Liver (tissue), 9 donors: Measurements from ENCODE around the gene ASCC1. TPM values are rescaled to one million over a fixed set of nuclear protein-coding genes. Genes with fewer than 3 reads are reported as not detected.

Experiments
- DNase-seq: peaks from one replicate; pipeline ENCODE4 v3.0.0-alpha.2; 2017; ENCODE audit warnings: low spot score
- H3K27ac ChIP-seq, 2 donors: one replicate each; pipeline ENCODE4 v1.7.0; 2013; ENCODE audit warnings: inconsistent platforms in 2 of 2, low read length in 2 of 2, control low read depth in 1 of 2, low read depth in 1 of 2, mild to moderate bottlenecking in 1 of 2
- H3K27me3 ChIP-seq, 4 donors: one replicate each; pipeline versions ENCODE4 v1.6.1 to v1.7.0; 2013; ENCODE audit warnings: low read length in 3 of 4, inconsistent platforms in 1 of 4, mild to moderate bottlenecking in 1 of 4, moderate library complexity in 1 of 4; ENCODE audit not compliant: control insufficient read depth in 4 of 4, insufficient read depth in 4 of 4
- H3K36me3 ChIP-seq, 4 donors: one replicate each; pipeline versions ENCODE4 v1.6.1 to v1.7.0; 2013; ENCODE audit warnings: low read length in 3 of 4, mild to moderate bottlenecking in 3 of 4, low read depth in 1 of 4, moderate library complexity in 1 of 4; ENCODE audit not compliant: control insufficient read depth in 4 of 4, insufficient read depth in 3 of 4
- H3K4me1 ChIP-seq, 4 donors: one replicate each; pipeline versions ENCODE4 v1.6.1 to v1.7.0; 2013; ENCODE audit warnings: low read length in 3 of 4, mild to moderate bottlenecking in 3 of 4, moderate library complexity in 1 of 4; ENCODE audit not compliant: control insufficient read depth in 4 of 4, insufficient read depth in 4 of 4
- H3K4me3 ChIP-seq, 3 donors: one replicate each; pipeline versions ENCODE4 v1.6.1 to v1.7.0; 2013; ENCODE audit warnings: low read length in 3 of 3, control low read depth in 1 of 3, low read depth in 1 of 3, mild to moderate bottlenecking in 1 of 3
- H3K9ac ChIP-seq, 2 donors: one replicate each; pipeline ENCODE4 v1.7.0; 2013; ENCODE audit warnings: low read length in 2 of 2, mild to moderate bottlenecking in 2 of 2, moderate library complexity in 2 of 2, control low read depth in 1 of 2, low read depth in 1 of 2
- H3K9me3 ChIP-seq, 4 donors: one replicate each; pipeline versions ENCODE4 v1.6.1 to v1.7.0; 2013; ENCODE audit warnings: low read length in 3 of 4; ENCODE audit not compliant: control insufficient read depth in 4 of 4
- EGR1 ChIP-seq, 2 donors: IDR thresholded peaks; 2 replicates each; pipeline ENCODE4 v1.6.1; 2016 to 2018; ENCODE audit warnings: antibody characterized with exemption in 2 of 2, low read depth in 2 of 2
- FOXA1 ChIP-seq: IDR thresholded peaks from 2 replicates; pipeline ENCODE4 v1.6.1; 2016; ENCODE audit warnings: antibody characterized with exemption
- FOXA2 ChIP-seq: IDR thresholded peaks from 2 replicates; pipeline ENCODE4 v1.6.1; 2016; ENCODE audit warnings: antibody characterized with exemption
- GABPA ChIP-seq, 2 donors: IDR thresholded peaks in 1 of 2; conservative IDR thresholded peaks in 1 of 2; 2 replicates each; pipeline ENCODE4 v1.6.1; 2016; ENCODE audit warnings: antibody characterized with exemption in 2 of 2, mild to moderate bottlenecking in 1 of 2, moderate library complexity in 1 of 2
- HNF4A ChIP-seq, 2 donors: conservative IDR thresholded peaks; 2 replicates each; pipeline ENCODE4 v1.6.1; 2016; ENCODE audit warnings: antibody characterized with exemption in 2 of 2, mild to moderate bottlenecking in 2 of 2
- JUND ChIP-seq, 2 donors: IDR thresholded peaks; 2 replicates each; pipeline ENCODE4 v1.6.1; 2016; ENCODE audit warnings: antibody characterized with exemption in 2 of 2
- MAX ChIP-seq: IDR thresholded peaks from 2 replicates; pipeline ENCODE4 v1.6.1; 2016; ENCODE audit warnings: antibody characterized with exemption
- NR2F2 ChIP-seq: IDR thresholded peaks from 2 replicates; pipeline ENCODE4 v1.6.1; 2016; ENCODE audit warnings: antibody characterized with exemption
- RAD21 ChIP-seq, 2 donors: IDR thresholded peaks; 2 replicates each; pipeline ENCODE4 v1.6.1; 2016; ENCODE audit warnings: antibody characterized with exemption in 2 of 2, mild to moderate bottlenecking in 2 of 2
- REST ChIP-seq: IDR thresholded peaks from 2 replicates; pipeline ENCODE4 v1.6.1; 2016; ENCODE audit warnings: antibody characterized with exemption, mild to moderate bottlenecking
- RXRA ChIP-seq, 2 donors: IDR thresholded peaks; 2 replicates each; pipeline ENCODE4 v1.6.1; 2017 to 2018; ENCODE audit warnings: antibody characterized with exemption in 2 of 2, mild to moderate bottlenecking in 1 of 2
- SP1 ChIP-seq: IDR thresholded peaks from 2 replicates; pipeline ENCODE4 v1.6.1; 2018; ENCODE audit warnings: antibody characterized with exemption, mild to moderate bottlenecking
- TAF1 ChIP-seq: conservative IDR thresholded peaks from 2 replicates; pipeline ENCODE4 v1.6.1; 2016; ENCODE audit warnings: antibody characterized with exemption, mild to moderate bottlenecking
- YY1 ChIP-seq: IDR thresholded peaks from 2 replicates; pipeline ENCODE4 v1.6.1; 2016; ENCODE audit warnings: antibody characterized with exemption, mild to moderate bottlenecking
- WGBS: extraction: QIAGEN DNeasy Blood & Tissue Kit; methylation state at CpG from one replicate; pipeline ENCODE4 v1.1.7; 2013; 5-methylcytosine and 5-hydroxymethylcytosine counted together
- polyA plus RNA-seq, 2 donors: library from polyadenylated mRNA; stranded (reverse) in 1 of 2; unstranded in 1 of 2; fragments of 200-250 nt in 1 of 2; fragments of >200 nt in 1 of 2; fragmentation: Nextera tagmentation in 1 of 2; extraction: Ambion mirVana in 1 of 2; gene quantifications; one replicate each; pipeline versions ENCODE4 v1.2.1 to v1.2.3, GENCODE V29; 2013 to 2015
- total RNA-seq, 2 donors: library from RNA; depleted of rRNA; stranded (reverse); fragments of >200 nt; gene quantifications; one replicate each; pipeline ENCODE4 v1.2.3, GENCODE V29; 2014
- TF ChIP-seq, protein P1 (sequence below): IDR thresholded peaks from 2 replicates; pipeline ENCODE4 v1.6.1; 2016; ENCODE audit warnings: antibody characterized with exemption
- TF ChIP-seq, protein P2 (sequence below): IDR thresholded peaks from 2 replicates; pipeline ENCODE4 v1.6.1; 2016; ENCODE audit warnings: antibody characterized with exemption
- donor health status: healthy.
- donor health status: healthy.
- donor health status: healthy.
- donor health status: healthy.
- donor health status: healthy.

The ASCC1 gene
- total and polyA plus RNA-seq, 4 donors, result 6.9 to 13.9 (median 10.2) TPM

DNA sequence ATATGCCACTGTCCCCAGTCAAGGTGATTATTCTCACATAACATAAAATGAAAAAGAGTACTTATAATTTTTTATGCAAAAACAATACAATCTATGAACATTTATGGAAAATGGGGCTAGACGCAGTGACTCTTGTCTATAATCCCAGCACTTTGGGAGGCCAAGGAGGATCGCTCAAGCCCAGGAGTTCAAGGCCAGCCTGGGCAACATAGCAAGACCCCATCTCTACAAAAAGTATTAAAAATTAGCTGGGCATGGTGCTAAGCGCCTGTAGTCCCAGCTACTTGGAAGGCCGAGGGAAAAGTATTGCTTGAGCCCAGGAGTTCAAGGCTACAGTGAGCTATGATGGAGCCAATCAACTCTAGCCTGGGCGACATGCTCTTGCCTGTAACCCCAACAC, 14.8 kb downstream of the ASCC1 start:
- Histone ChIP-seq H3K9ac (no peak overlapping the region), H3K36me3 (peaks cover 7 to 14% (median 11%) of the 10 kb centered on the region in 4 donors), H3K4me1 (no peaks in the 10 kb centered on the region), H3K27me3 (no peaks in the 10 kb centered on the region), H3K9me3 (no peaks in the 10 kb centered on the region), H3K27ac (no peak overlapping the region), H3K4me3 (no peak overlapping the region)
- no peak for DNase-seq
- 95% methylated on average over 5 of the region's 5 CpGs for WGBS
- TF ChIP-seq GABPA (IDR thresholded peaks at IDR 0.05 in 1 of 2, conservative IDR thresholded peaks at IDR 0.05 in 1 of 2) (no peak), JUND (IDR thresholded peaks at IDR 0.05) (no peak), TAF1 (no peak)
- TF ChIP-seq, protein P1, sequence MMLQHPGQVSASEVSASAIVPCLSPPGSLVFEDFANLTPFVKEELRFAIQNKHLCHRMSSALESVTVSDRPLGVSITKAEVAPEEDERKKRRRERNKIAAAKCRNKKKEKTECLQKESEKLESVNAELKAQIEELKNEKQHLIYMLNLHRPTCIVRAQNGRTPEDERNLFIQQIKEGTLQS, result no peak

DNA sequence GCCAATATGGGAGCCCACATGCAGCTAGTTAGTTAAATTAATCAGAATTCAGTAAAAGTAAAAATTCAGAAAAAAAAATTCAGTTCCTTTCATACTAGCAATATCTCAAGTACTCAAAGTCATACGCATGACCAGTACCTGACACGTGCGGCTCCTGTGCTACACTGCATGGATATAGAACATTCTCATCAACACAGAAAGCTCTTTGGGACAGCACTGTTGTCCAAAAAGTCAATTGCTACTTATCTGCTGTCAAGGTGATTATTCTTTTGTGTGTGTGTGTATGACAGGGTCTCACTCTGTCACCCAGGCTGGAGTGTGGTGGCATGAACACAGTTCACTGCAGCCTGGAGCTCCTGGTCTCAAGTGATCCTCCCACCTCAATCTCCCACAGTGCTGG, 15.2 kb downstream of the ASCC1 start:
- Histone ChIP-seq H3K4me1 (no peaks in the 10 kb centered on the region), H3K36me3 (peaks cover 10 to 17% (median 14%) of the 10 kb centered on the region in 4 donors), H3K9me3 (no peaks in the 10 kb centered on the region), H3K27me3 (no peaks in the 10 kb centered on the region), H3K4me3 (no peak overlapping the region), H3K27ac (no peak overlapping the region), H3K9ac (no peak overlapping the region)
- DNase-seq, result no peak
- TF ChIP-seq RAD21 (IDR thresholded peaks at IDR 0.05) (no peak), REST (no peak), NR2F2 (no peak), GABPA (IDR thresholded peaks at IDR 0.05 in 1 of 2, conservative IDR thresholded peaks at IDR 0.05 in 1 of 2) (no peak), FOXA1 (no peak), MAX (no peak), EGR1 (IDR thresholded peaks at IDR 0.05; ENCODE audit: low read depth in 2 of 2) (no peak), YY1 (no peak), SP1 (no peak)
- WGBS, result 98% methylated on average over 3 of the region's 3 CpGs

GRCh38 chr10:72194949-72195348, 21.1 kb downstream of the ASCC1 start:
- H3K36me3 ChIP-seq, result peaks cover 4 to 12% (median 9%) of the 10 kb centered on the region in 4 donors
- WGBS, result over 99% methylated on average over 2 of the region's 2 CpGs
- TF ChIP-seq GABPA (IDR thresholded peaks at IDR 0.05 in 1 of 2, conservative IDR thresholded peaks at IDR 0.05 in 1 of 2) (no peak), HNF4A (conservative IDR thresholded peaks at IDR 0.05) (no peak), EGR1 (IDR thresholded peaks at IDR 0.05; ENCODE audit: low read depth in 2 of 2) (no peak), FOXA1 (no peak), JUND (IDR thresholded peaks at IDR 0.05) (no peak), REST (no peak), RXRA (IDR thresholded peaks at IDR 0.05) (no peak), FOXA2 (no peak), YY1 (no peak), SP1 (no peak), MAX (no peak)
- TF ChIP-seq, protein P2, sequence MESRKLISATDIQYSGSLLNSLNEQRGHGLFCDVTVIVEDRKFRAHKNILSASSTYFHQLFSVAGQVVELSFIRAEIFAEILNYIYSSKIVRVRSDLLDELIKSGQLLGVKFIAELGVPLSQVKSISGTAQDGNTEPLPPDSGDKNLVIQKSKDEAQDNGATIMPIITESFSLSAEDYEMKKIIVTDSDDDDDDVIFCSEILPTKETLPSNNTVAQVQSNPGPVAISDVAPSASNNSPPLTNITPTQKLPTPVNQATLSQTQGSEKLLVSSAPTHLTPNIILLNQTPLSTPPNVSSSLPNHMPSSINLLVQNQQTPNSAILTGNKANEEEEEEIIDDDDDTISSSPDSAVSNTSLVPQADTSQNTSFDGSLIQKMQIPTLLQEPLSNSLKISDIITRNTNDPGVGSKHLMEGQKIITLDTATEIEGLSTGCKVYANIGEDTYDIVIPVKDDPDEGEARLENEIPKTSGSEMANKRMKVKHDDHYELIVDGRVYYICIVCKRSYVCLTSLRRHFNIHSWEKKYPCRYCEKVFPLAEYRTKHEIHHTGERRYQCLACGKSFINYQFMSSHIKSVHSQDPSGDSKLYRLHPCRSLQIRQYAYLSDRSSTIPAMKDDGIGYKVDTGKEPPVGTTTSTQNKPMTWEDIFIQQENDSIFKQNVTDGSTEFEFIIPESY, result no peak

More at GRCh38 chr10:72194949-72195348, 21.1 kb downstream of the ASCC1 start:
- no peak overlapping the region for H3K9ac ChIP-seq
- no peaks in the 10 kb centered on the region for H3K27me3 ChIP-seq
- no peak for DNase-seq
- no peaks in the 10 kb centered on the region for H3K4me1 ChIP-seq
- no peak overlapping the region for H3K4me3 ChIP-seq
- H3K9me3 ChIP-seq, result no peaks in the 10 kb centered on the region
- no peak overlapping the region for H3K27ac ChIP-seq
